Panc1 (cell line): ENCODE data around the gene EFTUD2. TPM values are rescaled to one million over a fixed set of nuclear protein-coding genes. Genes with fewer than 3 reads are reported as not detected.

ENCODE experiments used
- ATAC-seq: fragments of 200-7000 bp; cut with Tn5 transposase; 2 replicates; pipeline ENCODE4 v1.9.1; 2020; ENCODE audit warnings: mild to moderate bottlenecking, moderate library complexity
- BruUV-seq: library from RNA; stranded (reverse); fragments of 400-500 nt; replicated peaks from 2 replicates; lab custom pipeline; 2021; lab: Mats Ljungman, UMichigan
- CTCF ChIA-PET: fragments of 300-600 bp; sonication (Branson Sonifier 250); formaldehyde crosslinking; loops from one replicate; lab custom pipeline; 2022; ENCODE audit warnings: antibody characterized with exemption; lab: Charles Lee
- POLR2A ChIA-PET: fragments of 300-600 bp; sonication (Branson Sonifier 250); formaldehyde crosslinking; loops from one replicate; lab custom pipeline; 2022; ENCODE audit warnings: antibody characterized with exemption; lab: Charles Lee
- DNase-seq: peaks from one replicate; pipeline ENCODE4 v3.0.0-alpha.2; 2010; ENCODE audit warnings: low read depth, low spot score
- H3K27ac ChIP-seq: 2 replicates; pipeline ENCODE4 v1.5.1; 2011; ENCODE audit warnings: mild to moderate bottlenecking, low read length, inconsistent platforms
- H3K27me3 ChIP-seq: fragments of 200-500 bp; sonication (Bioruptor generic); 2 replicates; pipeline ENCODE4 v1.6.0; 2014; ENCODE audit warnings: low read length, inconsistent platforms; ENCODE audit not compliant: control insufficient read depth, insufficient read depth
- H3K36me3 ChIP-seq: fragments of 200-500 bp; sonication (Bioruptor generic); 2 replicates; pipeline ENCODE4 v1.5.1; 2014; ENCODE audit warnings: inconsistent platforms, mild to moderate bottlenecking, low read length, moderate library complexity; ENCODE audit not compliant: control insufficient read depth, insufficient read depth
- H3K4me1 ChIP-seq: 2 replicates; pipeline ENCODE4 v1.5.1; 2011; ENCODE audit warnings: inconsistent platforms, mild to moderate bottlenecking, low read length, moderate library complexity; ENCODE audit not compliant: control insufficient read depth, insufficient read depth
- H3K4me3 ChIP-seq, 2 experiments: 2 replicates each; pipeline ENCODE4 v1.5.1; 2011 to 2012; ENCODE audit warnings: low read depth in 2 of 2, low read length in 2 of 2, mild to moderate bottlenecking in 2 of 2, inconsistent platforms in 1 of 2, moderate library complexity in 1 of 2
- H3K9me3 ChIP-seq: fragments of 200-500 bp; sonication (Bioruptor generic); 2 replicates; pipeline ENCODE4 v1.5.1; 2014; ENCODE audit warnings: low read depth, mild to moderate bottlenecking, inconsistent platforms, low read length, moderate library complexity; ENCODE audit not compliant: control insufficient read depth, insufficient read depth
- POLR2AphosphoS5 ChIP-seq: IDR thresholded peaks from 2 replicates; pipeline ENCODE4 v1.6.1; 2012; ENCODE audit warnings: mild to moderate bottlenecking, low read depth, low read length, moderate library complexity
- REST ChIP-seq, 2 experiments: IDR thresholded peaks; 2 replicates each; pipeline ENCODE4 v1.6.1; 2011 to 2012; ENCODE audit warnings: low read depth in 2 of 2, control low read depth in 1 of 2, low read length in 1 of 2, mild to moderate bottlenecking in 1 of 2, moderate library complexity in 1 of 2; ENCODE audit not compliant: insufficient read depth in 1 of 2
- SIN3A ChIP-seq: IDR thresholded peaks from 2 replicates; pipeline ENCODE4 v1.6.1; 2012; ENCODE audit warnings: low read depth, mild to moderate bottlenecking, low read length, moderate library complexity, borderline replicate concordance; ENCODE audit not compliant: insufficient read depth
- TCF7L2 ChIP-seq: IDR thresholded peaks from 2 replicates; pipeline ENCODE4 v1.6.1; 2011; ENCODE audit warnings: mild to moderate bottlenecking, low read depth, low read length, inconsistent platforms
- in situ Hi-C: cut with HindIII; loops from 2 replicates; pipeline ENCODE4 v1.10.0; 2016; ENCODE audit warnings: low sequenced_read_pairs, low pct_unique_long_range_greater_than_20kb
- intact Hi-C: fragments of 100-400 bp; cut with micrococcal nuclease; formaldehyde crosslinking; loops from one replicate; pipeline ENCODE4 v1.10.0; 2022; ENCODE audit not compliant: unreplicated experiment
- total RNA-seq: library from RNA; stranded (reverse); gene quantifications from one replicate; pipeline ENCODE4 v1.2.1, GENCODE V29; 2021; ENCODE audit not compliant: unreplicated experiment
- TF ChIP-seq, protein P1 (sequence below): fragments of 450-650 bp; IDR thresholded peaks from 2 replicates; pipeline ENCODE4 v1.5.1; 2017; ENCODE audit warnings: mild to moderate bottlenecking

Gene EFTUD2
- total RNA-seq, 1 experiment from 2014 or later, result 98.0 TPM

DNA sequence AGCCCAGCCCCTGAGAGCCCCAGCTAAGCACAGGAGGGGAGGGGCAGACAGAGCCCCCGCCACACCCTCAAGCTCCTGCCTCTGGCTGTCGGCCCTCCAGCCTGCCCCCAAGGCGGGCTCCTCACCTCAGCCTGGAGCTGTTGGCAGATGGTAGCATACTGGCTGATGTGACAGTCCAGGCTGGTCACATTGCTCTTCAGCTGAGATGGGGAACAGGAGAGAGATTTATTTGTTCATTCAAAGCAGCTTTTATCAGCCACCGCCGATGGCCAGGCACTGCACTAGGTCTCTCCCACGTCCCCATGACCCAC is 33.5 kb upstream of the EFTUD2 start:
- ChIA-PET POLR2A (no interaction called here), CTCF (interaction anchor here (0.5 kb wide), 1 partner anchor 16 kb away, joined by 5 read pairs; no protein-coding TSS in a partner anchor)
- no peak for ATAC-seq
- intact Hi-C loops, result no loop called here
- Histone ChIP-seq H3K27ac (no peak overlapping the region), H3K9me3 (no peaks in the 10 kb centered on the region), H3K27me3 (no peaks in the 10 kb centered on the region), H3K4me3 (no peak overlapping the region), H3K4me1 (no peaks in the 10 kb centered on the region), H3K36me3 (peaks cover 2% of the 10 kb centered on the region; the same call in 1 of the 2 replicates)
- no peak for DNase-seq
- in situ Hi-C loops, result no loop called here
- TF ChIP-seq SIN3A (no peak), REST (IDR thresholded peaks at IDR 0.05; ENCODE audit: insufficient read depth in 1 of 2, low read depth in 2 of 2, low read length in 1 of 2) (no peak), TCF7L2 (no peak)
- TF ChIP-seq, protein P1, sequence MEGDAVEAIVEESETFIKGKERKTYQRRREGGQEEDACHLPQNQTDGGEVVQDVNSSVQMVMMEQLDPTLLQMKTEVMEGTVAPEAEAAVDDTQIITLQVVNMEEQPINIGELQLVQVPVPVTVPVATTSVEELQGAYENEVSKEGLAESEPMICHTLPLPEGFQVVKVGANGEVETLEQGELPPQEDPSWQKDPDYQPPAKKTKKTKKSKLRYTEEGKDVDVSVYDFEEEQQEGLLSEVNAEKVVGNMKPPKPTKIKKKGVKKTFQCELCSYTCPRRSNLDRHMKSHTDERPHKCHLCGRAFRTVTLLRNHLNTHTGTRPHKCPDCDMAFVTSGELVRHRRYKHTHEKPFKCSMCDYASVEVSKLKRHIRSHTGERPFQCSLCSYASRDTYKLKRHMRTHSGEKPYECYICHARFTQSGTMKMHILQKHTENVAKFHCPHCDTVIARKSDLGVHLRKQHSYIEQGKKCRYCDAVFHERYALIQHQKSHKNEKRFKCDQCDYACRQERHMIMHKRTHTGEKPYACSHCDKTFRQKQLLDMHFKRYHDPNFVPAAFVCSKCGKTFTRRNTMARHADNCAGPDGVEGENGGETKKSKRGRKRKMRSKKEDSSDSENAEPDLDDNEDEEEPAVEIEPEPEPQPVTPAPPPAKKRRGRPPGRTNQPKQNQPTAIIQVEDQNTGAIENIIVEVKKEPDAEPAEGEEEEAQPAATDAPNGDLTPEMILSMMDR, result no peak
- no TSS peak for BruUV-seq

- Histone ChIP-seq H3K27ac (no peak overlapping the region), H3K27me3 (no peaks in the 10 kb centered on the region), H3K4me1 (no peaks in the 10 kb centered on the region), H3K36me3 (peaks cover 2% of the 10 kb centered on the region; the same call in 1 of the 2 replicates), H3K9me3 (no peaks in the 10 kb centered on the region), H3K4me3 (no peak overlapping the region)
- ATAC-seq (no peak), DNase-seq (no peak)
- in situ Hi-C loops (no loop called here), intact Hi-C loops (no loop called here)
- no TSS peak for BruUV-seq
- POLR2A ChIA-PET, result no interaction called here
- no peak for TF ChIP-seq REST (IDR thresholded peaks at IDR 0.05; ENCODE audit: insufficient read depth in 1 of 2, low read depth in 2 of 2, low read length in 1 of 2)
- no peak for TF ChIP-seq TCF7L2
- TF ChIP-seq, protein P1, result no peak
- no peak for TF ChIP-seq SIN3A
- TF ChIP-seq POLR2AphosphoS5, result no peak
- CTCF ChIA-PET, result interaction anchor here (0.5 kb wide), 1 partner anchor 15 kb away, joined by 5 read pairs; no protein-coding TSS in a partner anchor
Measured at GRCh38 chr17:44932096-44932786, 33.0 kb upstream of the EFTUD2 start.
